H1 (cell line): ENCODE data around the gene PRKCSH. TPM values are rescaled to one million over a fixed set of nuclear protein-coding genes. Genes with fewer than 3 reads are reported as not detected.

Source experiments
- BCL11A ChIP-seq, 2 experiments: IDR thresholded peaks; one replicate each; pipeline ENCODE4 v1.6.1; 2011; ENCODE audit warnings: low read depth in 2 of 2, low read length in 2 of 2, mild to moderate bottlenecking in 2 of 2
- BRCA1 ChIP-seq: IDR thresholded peaks from 2 replicates; pipeline ENCODE4 v1.6.1; 2012; ENCODE audit warnings: low read depth, low read length, improper control_type of control experiment
- CBX5 ChIP-seq: fragments of 300-800, 300-1000 bp; sonication (generic); IDR thresholded peaks from 2 replicates; pipeline ENCODE4 v1.7.1; 2016; ENCODE audit warnings: antibody characterized with exemption, low read length, low read depth
- CBX8 ChIP-seq: fragments of 300-800, 300-1000 bp; sonication (generic); IDR thresholded peaks from 2 replicates; pipeline ENCODE4 v1.7.1; 2016; ENCODE audit warnings: low read depth, low read length, borderline replicate concordance
- CTCF ChIP-seq, 3 experiments: IDR thresholded peaks; 1 replicate in 2 of 3; 2 replicates in 1 of 3; pipeline versions ENCODE4 v1.5.1 to v1.6.1; 2011; ENCODE audit warnings: low read length in 3 of 3, mild to moderate bottlenecking in 3 of 3, inconsistent platforms in 2 of 3, low read depth in 1 of 3, moderate library complexity in 1 of 3; ENCODE audit not compliant: insufficient read depth in 1 of 3; ENCODE audit errors: control extremely low read depth in 1 of 3
- E2F6 ChIP-seq: IDR thresholded peaks from 2 replicates; pipeline ENCODE4 v1.6.1; 2012; ENCODE audit warnings: inconsistent platforms
- EGR1 ChIP-seq: IDR thresholded peaks from 2 replicates; pipeline ENCODE4 v1.6.1; 2011; ENCODE audit warnings: low read depth, low read length, borderline replicate concordance
- HDAC6 ChIP-seq: IDR thresholded peaks from one replicate; pipeline ENCODE4 v1.7.1; 2012; ENCODE audit warnings: low read depth, mild to moderate bottlenecking, inconsistent platforms, low read length, moderate library complexity
- JUND ChIP-seq: IDR thresholded peaks from 2 replicates; pipeline ENCODE4 v1.6.1; 2011; ENCODE audit warnings: mild to moderate bottlenecking, improper control_type of control experiment, low read length
- KDM4A ChIP-seq: IDR thresholded peaks from one replicate; pipeline ENCODE4 v1.7.1; 2012; ENCODE audit warnings: low read depth, mild to moderate bottlenecking, moderate library complexity, low read length, inconsistent platforms; ENCODE audit not compliant: severe bottlenecking
- KDM5A ChIP-seq: fragments of 200-600 bp; IDR thresholded peaks from 2 replicates; pipeline ENCODE4 v1.7.1; 2012; ENCODE audit warnings: mild to moderate bottlenecking, low read length, inconsistent platforms, mixed read lengths
- POLR2A ChIP-seq, 2 experiments: IDR thresholded peaks; 1 replicate in 1 of 2; 2 replicates in 1 of 2; pipeline ENCODE4 v1.6.1; 2011; ENCODE audit warnings: low read depth in 2 of 2, low read length in 2 of 2, mild to moderate bottlenecking in 2 of 2; ENCODE audit errors: control extremely low read depth in 1 of 2
- RAD21 ChIP-seq, 2 experiments: IDR thresholded peaks in 1 of 2; conservative IDR thresholded peaks in 1 of 2; 2 replicates each; pipeline ENCODE4 v1.6.1; 2011; ENCODE audit warnings: low read depth in 2 of 2, low read length in 2 of 2, improper control_type of control experiment in 1 of 2, inconsistent platforms in 1 of 2, mild to moderate bottlenecking in 1 of 2, moderate library complexity in 1 of 2
- RFX5 ChIP-seq: IDR thresholded peaks from 2 replicates; pipeline ENCODE4 v1.6.1; 2011; ENCODE audit warnings: low read depth, low read length, improper control_type of control experiment, borderline replicate concordance
- RNF2 ChIP-seq: fragments of 200-900, 300-1000 bp; sonication (generic); IDR thresholded peaks from 2 replicates; pipeline ENCODE4 v1.7.1; 2016; ENCODE audit warnings: borderline replicate concordance, low read depth, mild to moderate bottlenecking, antibody characterized with exemption, low read length; ENCODE audit not compliant: poor library complexity, severe bottlenecking; ENCODE audit errors: missing control alignments
- SIN3A ChIP-seq, 2 experiments: IDR thresholded peaks in 1 of 2; conservative IDR thresholded peaks in 1 of 2; 2 replicates each; pipeline ENCODE4 v1.6.1; 2011 to 2012; ENCODE audit warnings: low read length in 2 of 2, improper control_type of control experiment in 1 of 2, low read depth in 1 of 2, mild to moderate bottlenecking in 1 of 2
- SIRT6 ChIP-seq: IDR thresholded peaks from one replicate; pipeline ENCODE4 v1.7.1; 2012; ENCODE audit warnings: low read length, inconsistent platforms
- SRF ChIP-seq: IDR thresholded peaks from 2 replicates; pipeline ENCODE4 v1.6.1; 2011; ENCODE audit warnings: mild to moderate bottlenecking, low read depth, low read length, moderate library complexity
- SUZ12 ChIP-seq: fragments of 200-600 bp; sonication (generic); IDR thresholded peaks from 2 replicates; pipeline ENCODE4 v1.6.1; 2012; ENCODE audit warnings: mild to moderate bottlenecking, inconsistent platforms, low read length, moderate library complexity, mixed read lengths
- TBP ChIP-seq: IDR thresholded peaks from 2 replicates; pipeline ENCODE4 v1.6.1; 2011; ENCODE audit warnings: low read depth, low read length, improper control_type of control experiment
- ZNF274 ChIP-seq: IDR thresholded peaks from 2 replicates; pipeline ENCODE4 v1.7.0; 2012; ENCODE audit warnings: low read length, borderline replicate concordance; ENCODE audit errors: extremely low read depth
- polyA plus RNA-seq, 7 experiments: library from polyadenylated mRNA; depleted of rRNA in 3 of 7; stranded (reverse) in 5 of 7; unstranded in 2 of 7; fragments of >200 nt in 5 of 7; fragments of 200-250 nt in 2 of 7; gene quantifications; 1 replicate in 5 of 7; 2 replicates in 1 of 7; 4 replicates in 1 of 7; pipeline versions ENCODE4 v1.2.1 to v1.2.3, GENCODE V29; 2011 to 2013; ENCODE audit warnings: missing spikeins in 2 of 7, mixed read lengths in 2 of 7
- total RNA-seq: library from RNA; stranded (reverse); fragmentation: NEBNext Ultra II Directional; extraction: Animal tissue kit (Norgen Biotek cat#: 25700); gene quantifications from 2 replicates; pipeline ENCODE4 v1.2.1, GENCODE V29; 2021

Gene PRKCSH
- total and polyA plus RNA-seq, 2 of the 8 experiments (the other 6 are each of a cell fraction or from before 2014, with no cell fraction given), result 97.2 to 337 TPM

GRCh38 chr19:11421371-11422098 is 13.9 kb upstream of the PRKCSH start (continued):
- TF ChIP-seq ZNF274 (no peak), RNF2 (no peak), RFX5 (no peak), CBX5 (no peak), CBX8 (no peak), E2F6 (peak; percentile 56; the same call in 1 of the 2 replicates), POLR2A (IDR thresholded peaks at IDR 0.05; ENCODE audit: control extremely low read depth in 1 of 2, low read depth in 2 of 2, low read length in 2 of 2) (no peak), BCL11A (IDR thresholded peaks at IDR 0.05; ENCODE audit: low read depth in 2 of 2, low read length in 2 of 2) (no peak), HDAC6 (no peak), KDM4A (peak; percentile 61), BRCA1 (no peak), SIN3A (conservative IDR thresholded peaks at IDR 0.05 in 1 of 2, IDR thresholded peaks at IDR 0.05 in 1 of 2; ENCODE audit: low read depth in 1 of 2, low read length in 2 of 2) (no peak), TBP (no peak), JUND (no peak), RAD21 (IDR thresholded peaks at IDR 0.05 in 1 of 2, conservative IDR thresholded peaks at IDR 0.05 in 1 of 2; ENCODE audit: low read depth in 2 of 2, low read length in 2 of 2) (no peak), CTCF (IDR thresholded peaks at IDR 0.05; ENCODE audit: control extremely low read depth in 1 of 3, insufficient read depth in 1 of 3, low read depth in 1 of 3, low read length in 3 of 3) (no peak), SIRT6 (no peak), SUZ12 (no peak), EGR1 (no peak), SRF (no peak), KDM5A (no peak)
